ENCODE results near the gene ANK3.

ANK3 gene

DNA sequence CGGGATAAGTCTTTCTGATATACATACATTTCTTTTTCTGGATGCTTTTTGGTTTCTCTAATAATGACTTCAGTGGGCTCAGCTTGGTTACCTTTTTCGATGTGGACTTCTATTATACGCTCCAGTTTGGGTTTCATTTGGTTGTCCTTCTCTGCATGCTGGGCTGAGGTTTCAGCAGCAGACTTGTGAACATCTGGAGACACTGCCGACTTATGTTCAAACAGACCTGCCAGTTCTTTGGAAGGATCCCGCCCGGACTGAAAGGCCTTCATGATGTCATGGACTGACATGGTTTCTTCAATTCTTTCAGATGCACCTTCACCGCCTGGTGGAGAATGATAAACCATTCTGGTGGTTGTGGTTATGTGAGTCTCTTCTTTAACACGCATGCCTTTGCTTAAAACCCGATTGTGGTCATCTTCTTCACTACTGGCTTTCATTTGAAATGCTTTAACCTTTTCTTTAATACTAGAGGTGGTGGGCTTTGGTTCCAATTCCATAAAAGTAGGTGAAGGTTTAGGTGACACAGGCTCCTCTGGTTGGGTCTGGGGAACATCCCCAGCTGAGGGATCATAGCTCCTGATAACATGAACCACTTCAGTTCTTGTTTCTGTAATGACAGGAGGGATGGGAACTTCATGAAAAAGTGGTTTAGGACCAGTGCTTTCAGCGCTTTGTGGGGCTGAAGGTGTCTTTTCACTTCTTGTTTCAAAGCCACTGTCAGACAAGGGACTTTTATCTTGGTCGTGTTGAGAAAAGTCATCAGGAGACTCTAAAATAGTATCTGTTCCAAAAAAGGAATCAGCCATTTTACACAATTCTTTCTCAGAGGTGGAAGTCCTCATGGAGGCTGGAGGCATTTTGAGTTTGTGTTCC lies 315.7 kb downstream of the ANK3 start:
- in situ Hi-C loops (cut with HindIII; ENCODE audit: low sequenced_read_pairs), result no loop called here
- H3K4me3 ChIP-seq (ENCODE audit: low read depth, low read length), result no peak overlapping the region
- DNase-seq (ENCODE audit: low read depth), result no peak
- TF ChIP-seq, protein P1, sequence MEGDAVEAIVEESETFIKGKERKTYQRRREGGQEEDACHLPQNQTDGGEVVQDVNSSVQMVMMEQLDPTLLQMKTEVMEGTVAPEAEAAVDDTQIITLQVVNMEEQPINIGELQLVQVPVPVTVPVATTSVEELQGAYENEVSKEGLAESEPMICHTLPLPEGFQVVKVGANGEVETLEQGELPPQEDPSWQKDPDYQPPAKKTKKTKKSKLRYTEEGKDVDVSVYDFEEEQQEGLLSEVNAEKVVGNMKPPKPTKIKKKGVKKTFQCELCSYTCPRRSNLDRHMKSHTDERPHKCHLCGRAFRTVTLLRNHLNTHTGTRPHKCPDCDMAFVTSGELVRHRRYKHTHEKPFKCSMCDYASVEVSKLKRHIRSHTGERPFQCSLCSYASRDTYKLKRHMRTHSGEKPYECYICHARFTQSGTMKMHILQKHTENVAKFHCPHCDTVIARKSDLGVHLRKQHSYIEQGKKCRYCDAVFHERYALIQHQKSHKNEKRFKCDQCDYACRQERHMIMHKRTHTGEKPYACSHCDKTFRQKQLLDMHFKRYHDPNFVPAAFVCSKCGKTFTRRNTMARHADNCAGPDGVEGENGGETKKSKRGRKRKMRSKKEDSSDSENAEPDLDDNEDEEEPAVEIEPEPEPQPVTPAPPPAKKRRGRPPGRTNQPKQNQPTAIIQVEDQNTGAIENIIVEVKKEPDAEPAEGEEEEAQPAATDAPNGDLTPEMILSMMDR (IDR thresholded peaks at IDR 0.05; ENCODE audit: low read depth, low read length, missing control alignments), result no peak

DNA sequence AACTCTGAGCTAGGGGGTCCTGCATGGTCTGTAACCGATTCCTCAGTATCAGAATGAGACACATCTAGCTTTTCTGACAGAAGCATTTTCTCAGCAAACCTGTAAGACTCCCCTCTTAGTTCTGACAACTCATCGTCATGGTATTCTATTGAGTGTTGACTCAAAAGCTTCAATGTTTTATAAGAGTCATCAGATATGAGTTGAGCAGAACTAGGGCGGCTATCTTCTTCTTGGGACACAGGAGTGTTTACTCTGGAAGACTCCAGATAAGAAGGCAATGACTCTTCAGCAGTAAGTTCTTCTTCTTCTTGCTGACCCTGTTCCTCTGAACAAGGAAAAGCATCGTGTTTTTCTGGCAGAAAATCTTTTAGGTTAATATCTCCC lies 316.3 kb downstream of the ANK3 start:
- H3K4me3 ChIP-seq (ENCODE audit: low read depth, low read length), result no peak overlapping the region
- TF ChIP-seq, protein P1 (IDR thresholded peaks at IDR 0.05; ENCODE audit: low read depth, low read length, missing control alignments), result no peak
- DNase-seq (ENCODE audit: low read depth), result no peak
- in situ Hi-C loops (cut with HindIII; ENCODE audit: low sequenced_read_pairs), result no loop called here

DNA sequence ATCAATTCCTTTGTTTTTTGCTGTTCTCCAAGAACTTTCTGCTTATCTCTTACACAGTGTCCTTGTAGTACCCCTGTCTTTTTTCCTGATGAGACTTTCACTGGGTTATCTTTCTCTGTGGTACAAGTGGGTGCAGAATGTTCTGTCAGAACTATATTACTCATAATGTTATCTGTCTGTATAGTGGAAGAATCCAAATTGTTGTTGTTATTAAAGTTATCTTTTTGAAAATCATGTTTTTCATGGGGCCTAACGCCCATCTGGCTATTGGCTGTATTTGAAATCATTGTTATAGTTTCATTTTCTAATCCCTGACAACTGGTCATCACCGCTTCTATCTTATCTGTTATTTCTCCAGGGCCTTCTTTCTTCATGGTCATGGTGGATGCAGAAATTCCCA lies 320.4 kb downstream of the ANK3 start:
- H3K4me3 ChIP-seq (ENCODE audit: low read depth, low read length), result no peak overlapping the region
- in situ Hi-C loops (cut with HindIII; ENCODE audit: low sequenced_read_pairs), result no loop called here
- TF ChIP-seq, protein P1 (IDR thresholded peaks at IDR 0.05; ENCODE audit: low read depth, low read length, missing control alignments), result no peak
- no peak for DNase-seq (ENCODE audit: low read depth)

DNA sequence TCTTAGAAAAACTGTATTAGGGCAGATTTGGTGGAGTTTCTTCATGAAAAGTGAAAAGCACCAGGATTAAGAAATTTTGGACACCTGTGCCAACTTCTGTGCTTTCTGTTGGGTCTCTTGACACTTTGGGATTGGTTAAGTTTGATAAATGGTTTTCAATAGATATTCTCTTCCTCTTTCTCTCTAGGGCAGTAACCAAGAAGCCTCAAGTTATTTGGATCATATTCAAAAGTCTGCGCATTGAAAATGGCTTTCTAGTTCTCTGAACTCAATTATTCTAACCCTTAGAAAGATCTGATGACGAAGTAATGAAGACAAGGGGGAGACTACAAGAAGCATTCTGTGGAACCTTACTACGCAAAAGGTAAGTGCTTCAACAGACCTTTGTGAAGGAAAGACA lies 339.3 kb downstream of the ANK3 start:
- no peak for DNase-seq (ENCODE audit: low read depth)
- H3K4me3 ChIP-seq (ENCODE audit: low read depth, low read length), result no peak overlapping the region
- TF ChIP-seq, protein P1 (IDR thresholded peaks at IDR 0.05; ENCODE audit: low read depth, low read length, missing control alignments), result no peak
- in situ Hi-C loops (cut with HindIII; ENCODE audit: low sequenced_read_pairs), result no loop called here

DNA sequence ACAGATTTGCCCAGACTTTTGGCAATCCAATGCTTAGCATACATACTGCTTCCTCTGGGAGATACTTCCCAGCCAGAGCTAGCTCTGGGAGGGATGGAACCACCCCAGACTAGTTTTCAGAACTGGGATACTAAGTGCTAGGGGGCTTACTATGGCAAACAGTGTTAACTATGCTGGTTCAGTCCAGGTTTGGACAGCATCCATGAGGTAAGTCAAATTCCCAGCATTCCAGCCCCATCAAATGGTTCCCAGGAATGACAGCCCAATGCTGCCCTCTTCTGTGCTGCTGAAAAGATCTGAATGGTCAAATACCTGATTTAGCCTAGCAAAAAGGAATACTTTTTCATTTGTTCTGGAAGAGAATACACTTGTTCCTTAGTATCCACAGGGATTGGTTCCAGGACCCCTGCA lies 341.6 kb downstream of the ANK3 start:
- in situ Hi-C loops (cut with HindIII; ENCODE audit: low sequenced_read_pairs), result no loop called here
- TF ChIP-seq, protein P1 (IDR thresholded peaks at IDR 0.05; ENCODE audit: low read depth, low read length, missing control alignments), result peak; percentile 46
- H3K4me3 ChIP-seq (ENCODE audit: low read depth, low read length), result no peak overlapping the region
- peak; percentile 51 for DNase-seq (ENCODE audit: low read depth)

DNA sequence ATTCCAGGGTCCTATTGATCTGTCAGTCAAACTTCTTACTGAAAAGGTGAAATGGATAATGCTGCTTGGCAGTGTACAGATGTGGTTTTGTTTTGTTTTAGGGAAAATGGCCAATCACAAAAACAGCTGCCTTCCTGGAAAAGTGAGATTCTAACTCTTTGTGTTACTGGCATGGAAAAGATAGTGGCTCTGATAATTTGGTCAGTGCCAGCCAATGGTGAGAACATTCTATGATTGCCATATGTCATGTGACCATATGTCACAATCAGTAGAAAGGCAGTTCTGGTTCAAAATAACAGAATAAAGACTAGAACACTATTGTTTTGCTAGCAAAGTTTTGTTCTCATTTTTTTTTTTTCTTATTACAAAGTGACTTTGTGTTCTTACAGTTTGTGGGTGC lies 344.1 kb downstream of the ANK3 start:
- TF ChIP-seq, protein P1 (IDR thresholded peaks at IDR 0.05; ENCODE audit: low read depth, low read length, missing control alignments), result no peak
- DNase-seq (ENCODE audit: low read depth), result no peak
- in situ Hi-C loops (cut with HindIII; ENCODE audit: low sequenced_read_pairs), result no loop called here
- no peak overlapping the region for H3K4me3 ChIP-seq (ENCODE audit: low read depth, low read length)

Measured in astrocyte of the cerebellum (primary cell).